DND-41 (cell line): Measurements from ENCODE around the gene MEFV.

ENCODE experiments used
- ATAC-seq: fragments of 200-7000 bp; cut with Tn5 transposase; 3 replicates; pipeline ENCODE4 v1.9.1; 2021; ENCODE audit warnings: low read depth; ENCODE audit not compliant: insufficient read depth
- DNase-seq: peaks from one replicate; pipeline ENCODE4 v3.0.0-alpha.2; 2020
- H2AFZ ChIP-seq: 2 replicates; pipeline ENCODE4 v1.6.0; 2012; ENCODE audit warnings: low read depth, low read length
- H3K27ac ChIP-seq: 2 replicates; pipeline ENCODE4 v1.5.1; 2012; ENCODE audit warnings: low read length, inconsistent platforms
- H3K27me3 ChIP-seq: fragments of 200-600 bp; sonication (generic); 2 replicates; pipeline ENCODE4 v1.6.0; 2012; ENCODE audit warnings: low read length, mild to moderate bottlenecking, inconsistent platforms; ENCODE audit not compliant: insufficient read depth, poor library complexity
- H3K36me3 ChIP-seq: 2 replicates; pipeline ENCODE4 v1.5.1; 2012; ENCODE audit warnings: low read length, inconsistent platforms; ENCODE audit not compliant: insufficient read depth
- H3K4me1 ChIP-seq: 2 replicates; pipeline ENCODE4 v1.5.1; 2012; ENCODE audit warnings: mild to moderate bottlenecking, low read length; ENCODE audit not compliant: insufficient read depth
- H3K4me2 ChIP-seq: 2 replicates; pipeline ENCODE4 v1.6.0; 2012; ENCODE audit warnings: mild to moderate bottlenecking, moderate library complexity, low read length, inconsistent platforms; ENCODE audit not compliant: insufficient read depth
- H3K4me3 ChIP-seq, 2 experiments: fragments of 200-600 bp in 1 of 2; shearing (Covaris generic) in 1 of 2; 2 replicates each; pipeline ENCODE4 v1.5.1; 2012 to 2016; ENCODE audit warnings: inconsistent platforms in 2 of 2, low read length in 2 of 2, mild to moderate bottlenecking in 2 of 2, low read depth in 1 of 2, moderate library complexity in 1 of 2
- H3K79me2 ChIP-seq: 2 replicates; pipeline ENCODE4 v1.6.0; 2012; ENCODE audit warnings: low read length, inconsistent platforms; ENCODE audit not compliant: insufficient read depth
- H3K9ac ChIP-seq: 2 replicates; pipeline ENCODE4 v1.6.0; 2012; ENCODE audit warnings: low read depth, mild to moderate bottlenecking, inconsistent platforms, low read length, moderate library complexity
- H3K9me3 ChIP-seq: 2 replicates; pipeline ENCODE4 v1.5.1; 2012; ENCODE audit warnings: low read length, moderate library complexity, mild to moderate bottlenecking, inconsistent platforms; ENCODE audit not compliant: insufficient read depth, severe bottlenecking
- H4K20me1 ChIP-seq: 2 replicates; pipeline ENCODE4 v1.6.0; 2012; ENCODE audit warnings: low read length; ENCODE audit not compliant: insufficient read depth
- EZH2 ChIP-seq: IDR thresholded peaks from 3 replicates; pipeline ENCODE4 v1.6.1; 2012; ENCODE audit warnings: borderline replicate concordance, low read depth, mild to moderate bottlenecking, moderate library complexity, low read length, inconsistent platforms; ENCODE audit not compliant: severe bottlenecking
- TF ChIP-seq, protein P1 (sequence below): IDR thresholded peaks from 2 replicates; pipeline ENCODE4 v1.5.1; 2012; ENCODE audit warnings: borderline replicate concordance, low read length, moderate library complexity, mild to moderate bottlenecking; ENCODE audit not compliant: poor library complexity, severe bottlenecking; ENCODE audit errors: extremely low read depth

Gene MEFV

GRCh38 chr16:3266873-3267537 is 10.6 kb upstream of the MEFV start:
- H3K9me3 ChIP-seq, result no peaks in the 10 kb centered on the region
- H2AFZ ChIP-seq, result no peak overlapping the region
- TF ChIP-seq EZH2, result no peak
- TF ChIP-seq, protein P1, sequence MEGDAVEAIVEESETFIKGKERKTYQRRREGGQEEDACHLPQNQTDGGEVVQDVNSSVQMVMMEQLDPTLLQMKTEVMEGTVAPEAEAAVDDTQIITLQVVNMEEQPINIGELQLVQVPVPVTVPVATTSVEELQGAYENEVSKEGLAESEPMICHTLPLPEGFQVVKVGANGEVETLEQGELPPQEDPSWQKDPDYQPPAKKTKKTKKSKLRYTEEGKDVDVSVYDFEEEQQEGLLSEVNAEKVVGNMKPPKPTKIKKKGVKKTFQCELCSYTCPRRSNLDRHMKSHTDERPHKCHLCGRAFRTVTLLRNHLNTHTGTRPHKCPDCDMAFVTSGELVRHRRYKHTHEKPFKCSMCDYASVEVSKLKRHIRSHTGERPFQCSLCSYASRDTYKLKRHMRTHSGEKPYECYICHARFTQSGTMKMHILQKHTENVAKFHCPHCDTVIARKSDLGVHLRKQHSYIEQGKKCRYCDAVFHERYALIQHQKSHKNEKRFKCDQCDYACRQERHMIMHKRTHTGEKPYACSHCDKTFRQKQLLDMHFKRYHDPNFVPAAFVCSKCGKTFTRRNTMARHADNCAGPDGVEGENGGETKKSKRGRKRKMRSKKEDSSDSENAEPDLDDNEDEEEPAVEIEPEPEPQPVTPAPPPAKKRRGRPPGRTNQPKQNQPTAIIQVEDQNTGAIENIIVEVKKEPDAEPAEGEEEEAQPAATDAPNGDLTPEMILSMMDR, result peak; percentile 74
- no peaks in the 10 kb centered on the region for H4K20me1 ChIP-seq
- peaks cover 16% of the 10 kb centered on the region for H3K79me2 ChIP-seq
- no peak overlapping the region for H3K4me3 ChIP-seq
- H3K36me3 ChIP-seq, result peaks cover 19% of the 10 kb centered on the region
- no peak overlapping the region for H3K4me2 ChIP-seq
- ATAC-seq (no peak), DNase-seq (peak; percentile 16)
- no peaks in the 10 kb centered on the region for H3K27me3 ChIP-seq
- no peak overlapping the region for H3K27ac ChIP-seq
- no peak overlapping the region for H3K9ac ChIP-seq
- H3K4me1 ChIP-seq, result peaks cover 32% of the 10 kb centered on the region

DNA sequence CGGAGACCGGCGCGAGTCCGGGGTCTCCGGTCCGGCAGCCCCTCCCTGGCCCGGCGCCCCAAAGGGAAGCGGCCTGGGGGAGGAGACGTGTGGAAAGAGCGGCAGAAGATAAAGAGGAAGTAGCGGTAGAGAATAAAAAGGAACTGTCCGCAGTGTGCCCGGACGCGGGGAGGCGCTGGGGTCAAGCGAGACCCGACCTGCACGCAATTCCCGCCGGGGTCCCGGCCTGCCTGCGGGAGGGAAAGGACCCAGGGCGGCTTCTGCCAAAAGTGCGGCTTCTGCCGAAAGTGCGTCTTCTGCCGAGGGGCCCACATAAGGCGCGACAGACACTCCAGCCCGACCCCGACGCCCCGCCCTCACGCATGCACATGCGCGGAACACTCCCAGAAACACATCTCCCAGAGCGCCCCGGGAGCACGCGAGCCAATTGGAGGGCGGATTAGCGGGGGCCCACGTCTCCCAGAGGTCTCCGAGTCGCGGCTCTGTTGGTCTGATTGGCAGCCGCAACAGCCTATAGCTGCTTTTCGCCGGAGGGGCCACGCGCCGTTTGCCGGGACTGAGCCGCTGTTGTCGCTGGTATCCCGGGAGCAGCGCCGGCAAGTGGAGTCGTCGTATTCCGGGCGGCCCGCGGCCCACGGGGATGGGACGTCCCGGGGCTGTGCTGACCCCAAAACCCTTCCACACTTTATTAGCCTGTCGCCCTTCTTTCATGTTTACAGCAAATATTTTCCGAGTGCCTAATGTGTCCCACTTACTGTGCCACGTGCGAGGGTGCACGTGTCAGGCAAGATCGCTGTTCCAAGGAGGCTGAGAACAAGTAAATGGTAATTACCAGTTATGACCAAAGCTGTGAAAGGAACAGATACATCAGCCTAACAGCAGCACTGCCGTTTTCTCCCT is 8.0 kb upstream of the MEFV start:
- Histone ChIP-seq H3K36me3 (peaks cover 19% of the 10 kb centered on the region), H3K27ac (peak overlapping the region; percentile 83), H3K9me3 (no peaks in the 10 kb centered on the region), H3K79me2 (peaks cover 16% of the 10 kb centered on the region), H2AFZ (peak overlapping the region; percentile 90), H4K20me1 (no peaks in the 10 kb centered on the region), H3K4me3 (peak overlapping the region; percentile 69 to 80), H3K9ac (peak overlapping the region; percentile 90), H3K27me3 (no peaks in the 10 kb centered on the region), H3K4me2 (peak overlapping the region; percentile 78), H3K4me1 (peaks cover 32% of the 10 kb centered on the region)
- no peak for TF ChIP-seq EZH2
- TF ChIP-seq, protein P1, result peak; percentile 18
- peak; percentile 92 for ATAC-seq
- peak; percentile 100 for DNase-seq

GRCh38 chr16:3262517-3262916 is 6.1 kb upstream of the MEFV start:
- H3K4me1 ChIP-seq, result peaks cover 32% of the 10 kb centered on the region
- peak overlapping the region; percentile 83; the same call in 1 of the 2 replicates for H3K27ac ChIP-seq
- peak overlapping the region in 1 of 2 experiments; percentile 80; a peak in 2 of 4 replicates for H3K4me3 ChIP-seq
- TF ChIP-seq, protein P1, result no peak
- no peak for TF ChIP-seq EZH2
- H3K4me2 ChIP-seq, result peak overlapping the region; percentile 78
- H3K36me3 ChIP-seq, result peaks cover 11% of the 10 kb centered on the region
- H3K79me2 ChIP-seq, result peaks cover 16% of the 10 kb centered on the region
- no peaks in the 10 kb centered on the region for H4K20me1 ChIP-seq
- peak overlapping the region; percentile 90 for H3K9ac ChIP-seq
- DNase-seq (no peak), ATAC-seq (no peak)
- H3K27me3 ChIP-seq, result no peaks in the 10 kb centered on the region
- H2AFZ ChIP-seq, result peak overlapping the region; percentile 73; the same call in 1 of the 2 replicates
- H3K9me3 ChIP-seq, result no peaks in the 10 kb centered on the region
